Measurements from ENCODE around the gene CDH4. TPM values are rescaled to one million over a fixed set of nuclear protein-coding genes. Genes with fewer than 3 reads are reported as not detected.

Gene CDH4
- total RNA-seq, 1 donor from 2014 or later = 0.06 TPM

- intact Hi-C loops (cut with DNase I) = no loop called here
- Histone ChIP-seq H3K4me3 (no peak overlapping the region), H3K36me3 (no peaks in the 10 kb centered on the region), H3K4me1 (no peaks in the 10 kb centered on the region), H3K27me3 (ENCODE audit: low read depth) (peaks cover 16% of the 10 kb centered on the region), H3K9me3 (peaks cover 7% of the 10 kb centered on the region), H3K27ac (no peak overlapping the region)
- ATAC-seq (no peak), DNase-seq (no peak)
- TF ChIP-seq, protein P1, sequence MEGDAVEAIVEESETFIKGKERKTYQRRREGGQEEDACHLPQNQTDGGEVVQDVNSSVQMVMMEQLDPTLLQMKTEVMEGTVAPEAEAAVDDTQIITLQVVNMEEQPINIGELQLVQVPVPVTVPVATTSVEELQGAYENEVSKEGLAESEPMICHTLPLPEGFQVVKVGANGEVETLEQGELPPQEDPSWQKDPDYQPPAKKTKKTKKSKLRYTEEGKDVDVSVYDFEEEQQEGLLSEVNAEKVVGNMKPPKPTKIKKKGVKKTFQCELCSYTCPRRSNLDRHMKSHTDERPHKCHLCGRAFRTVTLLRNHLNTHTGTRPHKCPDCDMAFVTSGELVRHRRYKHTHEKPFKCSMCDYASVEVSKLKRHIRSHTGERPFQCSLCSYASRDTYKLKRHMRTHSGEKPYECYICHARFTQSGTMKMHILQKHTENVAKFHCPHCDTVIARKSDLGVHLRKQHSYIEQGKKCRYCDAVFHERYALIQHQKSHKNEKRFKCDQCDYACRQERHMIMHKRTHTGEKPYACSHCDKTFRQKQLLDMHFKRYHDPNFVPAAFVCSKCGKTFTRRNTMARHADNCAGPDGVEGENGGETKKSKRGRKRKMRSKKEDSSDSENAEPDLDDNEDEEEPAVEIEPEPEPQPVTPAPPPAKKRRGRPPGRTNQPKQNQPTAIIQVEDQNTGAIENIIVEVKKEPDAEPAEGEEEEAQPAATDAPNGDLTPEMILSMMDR (IDR thresholded peaks at IDR 0.05) = no peak
Observed at GRCh38 chr20:61238813-61239212, 13.2 kb upstream of the CDH4 start.

DNA sequence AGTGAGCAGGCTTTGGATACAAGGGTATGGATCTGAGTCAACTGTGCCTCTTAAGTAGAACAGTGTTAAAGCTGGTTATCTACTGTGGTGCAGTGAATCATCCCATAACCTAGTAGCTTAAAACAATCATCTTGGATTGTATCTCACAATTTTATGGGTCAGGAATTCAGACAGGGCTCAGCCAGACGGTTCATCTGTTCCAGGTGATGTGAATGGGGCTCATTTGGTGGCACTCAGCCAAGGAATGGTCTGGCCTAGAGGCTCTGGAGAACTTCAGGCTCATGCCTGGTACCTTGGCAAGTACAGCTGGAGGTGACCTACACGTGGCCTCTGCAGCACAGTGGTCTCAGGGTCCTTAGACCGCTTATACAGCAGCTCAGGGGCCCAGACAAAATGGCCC, 11.2 kb upstream of the CDH4 start:
- Histone ChIP-seq H3K27ac (no peak overlapping the region), H3K36me3 (no peaks in the 10 kb centered on the region), H3K9me3 (peaks cover 7% of the 10 kb centered on the region), H3K4me3 (no peak overlapping the region), H3K27me3 (ENCODE audit: low read depth) (peaks cover 16% of the 10 kb centered on the region), H3K4me1 (no peaks in the 10 kb centered on the region)
- intact Hi-C loops (cut with DNase I) = no loop called here
- TF ChIP-seq, protein P1 (IDR thresholded peaks at IDR 0.05) = no peak
- ATAC-seq (no peak), DNase-seq (no peak)

DNA sequence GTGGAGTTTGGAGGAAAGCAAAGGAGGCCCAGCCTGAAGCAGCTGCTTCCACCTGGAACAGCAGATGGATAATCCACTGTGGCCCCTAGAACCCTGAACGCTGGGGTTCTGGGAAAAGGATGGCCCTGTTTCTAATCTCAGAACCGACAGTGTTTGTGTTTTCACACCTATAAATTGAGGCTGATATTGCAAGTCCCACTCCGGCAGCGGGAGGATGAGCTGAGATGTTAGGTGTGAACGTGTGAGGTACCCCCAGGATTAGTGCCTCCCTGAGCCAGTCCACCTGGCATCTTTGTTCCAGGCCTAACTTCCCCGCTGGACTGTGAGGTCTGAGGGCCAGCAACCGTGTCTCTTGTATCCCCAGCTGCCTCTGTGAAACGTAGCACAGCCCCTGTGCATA, 7.8 kb upstream of the CDH4 start:
- Histone ChIP-seq H3K27ac (no peak overlapping the region), H3K36me3 (no peaks in the 10 kb centered on the region), H3K4me1 (no peaks in the 10 kb centered on the region), H3K9me3 (peaks cover 7% of the 10 kb centered on the region), H3K27me3 (ENCODE audit: low read depth) (peaks cover 30% of the 10 kb centered on the region), H3K4me3 (no peak overlapping the region)
- no peak for DNase-seq
- ATAC-seq = no peak
- intact Hi-C loops (cut with DNase I) = no loop called here
- TF ChIP-seq, protein P1 (IDR thresholded peaks at IDR 0.05) = no peak

DNA sequence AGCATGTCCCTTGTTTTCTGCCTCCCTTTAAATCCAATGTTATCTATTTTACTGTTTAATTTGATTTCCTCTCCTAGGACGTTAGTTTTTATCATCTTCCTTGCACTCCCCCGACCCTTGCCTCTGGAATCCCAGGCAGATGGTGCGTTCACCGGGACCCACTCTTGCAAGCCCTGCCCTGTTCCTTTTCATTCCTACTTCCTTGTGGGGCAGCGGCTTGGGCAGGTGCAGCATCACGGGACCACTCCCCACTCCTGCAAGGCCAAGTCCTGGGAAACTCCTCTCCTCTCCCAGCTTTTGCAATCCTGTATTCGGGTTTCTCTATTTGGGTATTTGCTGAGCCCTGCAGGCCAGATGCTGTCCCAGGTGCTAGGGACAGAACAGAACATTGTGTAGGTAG, 5.8 kb upstream of the CDH4 start:
- intact Hi-C loops (cut with DNase I) = no loop called here
- Histone ChIP-seq H3K27me3 (ENCODE audit: low read depth) (peaks cover 33% of the 10 kb centered on the region), H3K36me3 (no peaks in the 10 kb centered on the region), H3K4me1 (no peaks in the 10 kb centered on the region), H3K27ac (no peak overlapping the region), H3K4me3 (no peak overlapping the region), H3K9me3 (no peaks in the 10 kb centered on the region)
- ATAC-seq = no peak
- no peak for DNase-seq
- TF ChIP-seq, protein P1 (IDR thresholded peaks at IDR 0.05) = no peak

DNA sequence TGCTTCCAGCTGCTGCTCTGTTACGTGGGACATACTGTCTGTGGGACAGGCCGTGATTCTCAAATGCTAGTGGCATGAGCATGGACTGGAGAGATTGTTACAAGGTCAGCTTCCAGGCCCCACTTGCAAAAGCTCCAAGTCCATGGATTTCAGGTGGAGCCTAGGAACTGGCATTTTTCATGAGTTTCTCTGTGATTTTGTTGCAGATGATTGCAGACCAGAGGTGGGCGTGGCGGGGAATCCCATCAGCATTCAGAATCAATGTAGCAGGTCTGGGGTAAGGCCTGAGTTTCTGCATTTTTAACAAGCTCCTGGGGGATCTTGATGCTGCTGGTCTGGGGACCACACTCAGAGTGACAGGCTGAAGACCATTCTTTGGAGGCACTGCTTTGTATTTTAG, 2.4 kb upstream of the CDH4 start:
- H3K27me3 ChIP-seq (ENCODE audit: low read depth) = peaks cover 63% of the 10 kb centered on the region

More for the DNA sequence above, 2.4 kb upstream of the CDH4 start:
- no peak overlapping the region for H3K4me3 ChIP-seq
- TF ChIP-seq, protein P1 (IDR thresholded peaks at IDR 0.05) = no peak
- intact Hi-C loops (cut with DNase I) = no loop called here
- no peak for DNase-seq
- no peaks in the 10 kb centered on the region for H3K4me1 ChIP-seq
- no peak overlapping the region for H3K27ac ChIP-seq
- ATAC-seq = no peak
- no peaks in the 10 kb centered on the region for H3K36me3 ChIP-seq
- no peaks in the 10 kb centered on the region for H3K9me3 ChIP-seq
